Common myeloid progenitor, CD34-positive (primary cell): ENCODE data around the gene ACTL6B.
"Not testable (repeated sequence)": the region's sequence is repeated elsewhere in the genome, so short reads cannot be mapped to it uniquely, and the experiment has no call there.

Experiments
- CTCF ChIA-PET: fragments of 350-600 bp; sonication (Branson Sonifier 250); formaldehyde crosslinking; loops from one replicate; lab custom pipeline; 2021; ENCODE audit warnings: antibody characterized with exemption; lab: Charles Lee
- POLR2A ChIA-PET: fragments of 350-600 bp; sonication (Branson Sonifier 250); formaldehyde crosslinking; loops from one replicate; lab custom pipeline; 2021; ENCODE audit warnings: antibody characterized with exemption; lab: Charles Lee
- DNase-seq, 3 donors: peaks; one replicate each; pipeline versions ENCODE4 v3.0.0 to v3.0.0-alpha.2; 2013
- H3K27ac ChIP-seq, 2 experiments: 1 replicate in 1 of 2; 2 replicates in 1 of 2; pipeline ENCODE4 v1.7.0; 2013; ENCODE audit warnings: inconsistent platforms in 2 of 2, low read length in 2 of 2, mild to moderate bottlenecking in 2 of 2, low read depth in 1 of 2, moderate library complexity in 1 of 2; ENCODE audit not compliant: severe bottlenecking in 2 of 2, insufficient read depth in 1 of 2, poor library complexity in 1 of 2
- H3K27me3 ChIP-seq, 5 experiments: replicated peaks in 2 of 5; 1 replicate in 3 of 5; 2 replicates in 2 of 5; pipeline versions ENCODE4 v1.6.1 to v1.7.0; 2013; ENCODE audit warnings: low read length in 4 of 5, mild to moderate bottlenecking in 2 of 5, moderate library complexity in 2 of 5, inconsistent platforms in 1 of 5; ENCODE audit not compliant: insufficient read depth in 5 of 5, control insufficient read depth in 4 of 5
- H3K36me3 ChIP-seq, 4 experiments: 1 replicate in 2 of 4; 2 replicates in 2 of 4; pipeline versions ENCODE4 v1.6.1 to v1.7.0; 2013; ENCODE audit warnings: low read length in 3 of 4, control low read depth in 1 of 4, mild to moderate bottlenecking in 1 of 4; ENCODE audit not compliant: control insufficient read depth in 4 of 4, insufficient read depth in 4 of 4
- H3K4me1 ChIP-seq, 4 experiments: 1 replicate in 3 of 4; 2 replicates in 1 of 4; pipeline versions ENCODE4 v1.6.1 to v1.7.1; 2013; ENCODE audit warnings: low read length in 3 of 4, mild to moderate bottlenecking in 3 of 4, control low read depth in 1 of 4, inconsistent platforms in 1 of 4, moderate library complexity in 1 of 4; ENCODE audit not compliant: control insufficient read depth in 4 of 4, insufficient read depth in 4 of 4; ENCODE audit errors: control extremely low read depth in 1 of 4
- H3K4me3 ChIP-seq, 7 experiments: 1 replicate in 4 of 7; 2 replicates in 3 of 7; pipeline versions ENCODE4 v1.5.1 to v1.7.0; 2013; ENCODE audit warnings: mild to moderate bottlenecking in 7 of 7, low read length in 6 of 7, moderate library complexity in 6 of 7, inconsistent platforms in 2 of 7, low read depth in 2 of 7, control low read depth in 1 of 7; ENCODE audit not compliant: insufficient read depth in 4 of 7, control insufficient read depth in 1 of 7; ENCODE audit errors: extremely low read depth in 1 of 7
- H3K9me3 ChIP-seq, 5 experiments: 1 replicate in 4 of 5; 2 replicates in 1 of 5; pipeline versions ENCODE4 v1.6.1 to v1.7.1; 2013; ENCODE audit warnings: low read length in 4 of 5, mild to moderate bottlenecking in 2 of 5, inconsistent platforms in 1 of 5, low read depth in 1 of 5, moderate library complexity in 1 of 5; ENCODE audit not compliant: control insufficient read depth in 4 of 5, insufficient read depth in 2 of 5; ENCODE audit errors: control extremely low read depth in 1 of 5
- WGBS: methylation state at CpG from one replicate; pipeline ENCODE4 v1.1.5; 2013; ENCODE audit not compliant: insufficient coverage; 5-methylcytosine and 5-hydroxymethylcytosine counted together

ACTL6B gene

GRCh38 chr7:100673302-100673941 lies 17.2 kb upstream of the ACTL6B start, which contains the start of gene GNB2:
GNB2 (plus strand) TSS chr7:100673740; CDS start chr7:100676266, 2,526 bp downstream.
- H3K36me3 ChIP-seq: peaks cover 0 to 21% (median 19%) of the 10 kb centered on the region in 4 experiments
- POLR2A ChIA-PET: interaction anchor here (0.6 to 1.0 kb wide), 6 partner anchors 10 to 589 kb away, joined by 3 to 6 read pairs (median 4); partner anchors contain the start of gene GIGYF1
- CTCF ChIA-PET: interaction anchor here (0.6 to 1.9 kb wide), 5 partner anchors 39 to 519 kb away, joined by 3 to 7 read pairs (median 4); no protein-coding TSS in a partner anchor
- H3K4me1 ChIP-seq: peaks cover 0 to 19% (median 13%) of the 10 kb centered on the region in 4 experiments
- 0% methylated on average over 21 of the region's 65 CpGs for WGBS
- no peaks in the 10 kb centered on the region for H3K27me3 ChIP-seq
- H3K9me3 ChIP-seq: no peaks in the 10 kb centered on the region
- H3K27ac ChIP-seq: peak within 1 kb of the TSS; percentile 91 to 95
- H3K4me3 ChIP-seq: peak within 1 kb of the TSS; percentile 65 to 96 (median 89)
- DNase-seq: peak; percentile 99 to 100 (median 99)

GRCh38 chr7:100671353-100672327 lies 15.4 kb upstream of the ACTL6B start:
- Histone ChIP-seq H3K9me3 (no peaks in the 10 kb centered on the region), H3K4me1 (peaks cover 0 to 19% (median 13%) of the 10 kb centered on the region in 4 experiments), H3K27ac (no peak overlapping the region), H3K4me3 (no peak overlapping the region), H3K27me3 (no peaks in the 10 kb centered on the region), H3K36me3 (peaks cover 0 to 4% (median 2%) of the 10 kb centered on the region in 4 experiments)
- no peak for DNase-seq
- 93% methylated on average over 14 of the region's 18 CpGs for WGBS
- ChIA-PET POLR2A (no interaction called here), CTCF (interaction anchor here (0.6 to 1.9 kb wide), 3 partner anchors 39 to 180 kb away, joined by 3 to 7 read pairs (median 3); no protein-coding TSS in a partner anchor)

- peak in 2 of 3 donors; percentile 31 to 40 for DNase-seq
- Histone ChIP-seq H3K27me3 (no peaks in the 10 kb centered on the region), H3K36me3 (no peaks in the 10 kb centered on the region), H3K27ac (no peak overlapping the region), H3K4me1 (peaks cover 0 to 11% (median 7%) of the 10 kb centered on the region in 4 experiments), H3K9me3 (no peaks in the 10 kb centered on the region), H3K4me3 (no peak overlapping the region)
- ChIA-PET CTCF (interaction anchor here (1.3 to 1.6 kb wide), 3 partner anchors 10 to 37 kb away, joined by 3 to 6 read pairs (median 3); no protein-coding TSS in a partner anchor), POLR2A (no interaction called here)
- 50% methylated on average over 5 of the region's 8 CpGs for WGBS
These were observed 13.8 kb upstream of the ACTL6B start for GRCh38 chr7:100670074-100670473.

DNA sequence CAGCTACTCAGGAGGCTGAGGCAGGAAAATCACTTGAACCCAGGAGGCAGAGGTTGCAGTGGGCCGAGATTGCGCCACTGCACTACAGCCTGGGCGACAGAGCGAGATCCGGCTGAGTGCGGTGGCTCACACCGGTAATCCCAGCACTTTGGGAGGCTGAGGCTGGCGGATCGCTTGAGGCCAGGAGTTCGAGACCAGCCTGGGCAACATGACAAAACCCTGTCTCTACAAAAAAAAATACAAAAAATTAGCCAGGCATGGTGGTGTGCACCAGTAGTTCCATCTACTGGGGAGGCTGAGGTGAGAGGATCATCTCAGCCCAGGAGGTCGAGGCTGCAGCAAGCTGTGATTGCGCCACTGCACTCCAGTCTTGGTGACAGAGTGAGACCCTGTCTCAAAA lies 12.9 kb upstream of the ACTL6B start:
- H3K4me3 ChIP-seq, DNase-seq, H3K4me1 ChIP-seq, H3K27ac ChIP-seq, H3K36me3 ChIP-seq, H3K9me3 ChIP-seq, H3K27me3 ChIP-seq, POLR2A ChIA-PET: not testable (repeated sequence)
- CTCF ChIA-PET: interaction anchor here (1.6 kb wide), 1 partner anchor 11 kb away, joined by 6 read pairs; no protein-coding TSS in a partner anchor
- WGBS: 92% methylated on average over 9 of the region's 12 CpGs

DNA sequence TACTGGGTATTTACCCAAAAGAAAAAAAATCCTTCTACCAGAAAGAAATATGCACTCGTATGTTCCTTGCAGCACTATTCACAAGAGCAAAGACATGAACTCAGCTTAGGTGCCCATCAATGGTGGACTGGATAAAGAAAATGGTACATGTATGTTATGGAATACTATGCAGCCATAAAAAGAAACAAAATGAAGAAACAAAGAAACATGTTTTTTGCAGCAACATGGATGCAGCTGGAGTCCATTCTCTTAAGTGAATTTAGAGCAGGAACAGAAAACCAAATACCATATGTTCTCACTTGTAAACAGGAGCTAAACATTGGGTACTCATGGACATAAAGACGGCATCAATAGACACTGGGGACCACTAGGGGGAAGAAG lies 11.8 kb upstream of the ACTL6B start:
- ChIA-PET CTCF (interaction anchor here (0.9 to 1.3 kb wide), 3 partner anchors 35 to 54 kb away, joined by 3 to 5 read pairs (median 3); no protein-coding TSS in a partner anchor), POLR2A (no interaction called here)
- H3K36me3 ChIP-seq: no peaks in the 10 kb centered on the region
- DNase-seq: no peak
- no peaks in the 10 kb centered on the region for H3K9me3 ChIP-seq
- H3K4me3 ChIP-seq: no peak overlapping the region
- H3K27ac ChIP-seq: no peak overlapping the region
- WGBS: 100% methylated on average over 1 of the region's 2 CpGs
- H3K27me3 ChIP-seq: no peaks in the 10 kb centered on the region
- H3K4me1 ChIP-seq: peaks cover 0 to 5% (median 1%) of the 10 kb centered on the region in 4 experiments

DNA sequence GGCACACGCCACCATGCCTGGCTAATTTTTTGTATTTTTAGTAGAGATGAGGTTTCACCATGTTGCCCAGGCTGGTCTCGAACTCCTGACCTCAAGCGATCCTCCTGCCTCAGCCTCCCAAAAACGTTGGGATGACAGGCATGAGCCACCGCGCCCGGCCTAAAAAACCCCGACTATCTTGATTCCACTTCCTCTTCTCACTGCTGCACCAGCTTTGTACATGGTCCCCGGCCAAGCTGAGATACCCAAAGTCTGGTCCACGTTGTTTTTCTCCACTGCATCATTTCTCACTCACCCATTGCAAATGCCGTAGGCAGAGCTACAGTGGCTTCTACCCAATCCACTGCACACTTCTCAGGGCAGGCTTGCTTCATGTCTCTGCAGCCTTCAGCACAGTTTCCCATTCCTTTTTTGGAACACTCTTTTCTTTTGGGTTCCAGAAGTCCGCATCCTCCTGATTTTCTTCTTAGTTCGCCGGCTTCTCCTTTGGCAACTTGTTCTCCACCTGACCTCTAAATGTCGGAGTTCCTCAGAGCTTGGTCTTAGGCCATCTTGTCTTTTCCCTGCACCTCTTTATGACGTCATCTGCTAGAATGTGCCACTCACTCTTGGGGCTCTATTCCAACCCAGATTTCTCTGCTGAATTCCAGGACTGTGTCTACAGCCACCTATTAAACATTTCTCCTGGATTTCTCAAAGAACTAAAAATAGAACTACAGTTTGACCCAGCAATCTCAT lies 11.3 kb upstream of the ACTL6B start:
- no peaks in the 10 kb centered on the region for H3K27me3 ChIP-seq
- POLR2A ChIA-PET: no interaction called here
- no peak overlapping the region for H3K4me3 ChIP-seq
- no peaks in the 10 kb centered on the region for H3K9me3 ChIP-seq
- CTCF ChIA-PET: interaction anchor here (0.7 to 1.3 kb wide), 5 partner anchors 33 to 478 kb away, joined by 3 to 5 read pairs (median 3); no protein-coding TSS in a partner anchor
- no peak for DNase-seq
- H3K4me1 ChIP-seq: peaks cover 0 to under 1% (median 0%) of the 10 kb centered on the region in 4 experiments
- no peaks in the 10 kb centered on the region for H3K36me3 ChIP-seq
- 82% methylated on average over 14 of the region's 16 CpGs for WGBS
- H3K27ac ChIP-seq: no peak overlapping the region
